GM21825 (cell line): ENCODE data around the gene TMEFF1.
A peak's percentile ranks its signal among the peaks of the same experiment; 100 is the strongest.

Source experiments
- ATAC-seq: cut with Tn5 transposase; IDR thresholded peaks from one replicate; pipeline ENCODE4 v1.9.1; 2021; ENCODE audit warnings: mild to moderate bottlenecking, moderate library complexity; ENCODE audit not compliant: unreplicated experiment

Gene TMEFF1

DNA sequence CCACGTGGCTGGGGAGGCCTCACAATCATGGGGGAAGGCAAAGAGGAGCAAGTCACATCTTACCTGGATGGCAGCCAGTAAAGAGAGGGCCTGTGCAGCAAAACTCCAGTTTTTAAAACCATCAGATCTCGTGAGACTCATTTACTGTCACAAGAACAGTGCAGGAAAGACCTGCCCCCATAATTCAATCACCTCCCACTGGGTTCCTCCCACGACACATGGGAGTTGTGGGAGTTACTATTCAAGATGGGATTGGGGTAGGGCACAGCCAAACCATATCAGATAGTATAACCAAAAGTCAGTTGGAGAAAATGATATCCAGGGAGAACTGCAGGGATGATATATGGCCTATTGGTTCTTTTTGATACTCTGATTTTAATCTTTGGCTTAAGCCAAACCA is 94.9 kb downstream of the TMEFF1 start:
- ATAC-seq, result no peak

DNA sequence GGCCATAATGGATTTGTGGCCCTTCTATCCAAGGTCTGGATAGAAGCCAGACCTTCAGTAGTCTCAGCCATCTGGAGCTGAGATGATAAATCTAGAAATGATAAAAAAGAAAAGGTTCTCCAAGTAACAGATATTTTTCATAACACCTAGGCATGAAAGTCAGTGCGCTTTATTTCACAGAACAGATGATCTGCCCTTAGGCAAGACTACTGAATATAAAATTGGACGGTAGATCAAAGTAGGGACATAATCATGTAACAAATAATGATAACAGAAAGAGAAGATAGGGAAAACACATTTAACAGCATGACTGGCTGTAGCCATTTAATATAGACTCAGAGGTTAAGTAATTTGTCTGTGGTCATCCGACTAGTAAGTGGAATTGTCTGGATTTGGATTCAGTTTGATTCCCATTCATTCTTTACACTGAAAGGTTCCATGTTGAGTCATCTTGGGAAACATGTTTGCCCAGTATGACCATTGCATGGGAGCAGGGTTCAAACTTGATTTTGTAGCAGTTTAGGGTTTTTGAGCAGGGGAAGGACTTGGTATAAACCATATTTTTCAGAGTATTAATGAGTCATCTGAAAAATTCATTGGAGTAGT is 100.8 kb downstream of the TMEFF1 start:
- ATAC-seq, result no peak

DNA sequence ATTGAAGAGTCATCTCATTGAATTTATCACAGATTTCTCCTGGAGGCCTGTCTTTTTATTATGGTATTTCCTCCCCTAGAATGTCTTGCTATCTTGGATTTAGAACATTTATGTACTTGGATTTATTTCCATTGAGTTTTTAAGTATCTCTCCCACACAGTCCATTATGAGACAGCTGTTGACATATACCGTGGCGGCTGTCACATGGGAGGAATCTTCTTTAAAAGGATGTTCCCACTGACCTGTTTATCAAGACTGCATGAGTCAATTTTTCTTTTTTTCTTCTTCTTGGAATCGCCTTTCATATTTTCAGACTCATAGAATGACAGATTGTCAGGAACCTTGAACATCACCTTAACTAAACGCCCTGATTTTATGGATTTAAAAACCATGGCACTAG is 102.1 kb downstream of the TMEFF1 start:
- ATAC-seq, result no peak

DNA sequence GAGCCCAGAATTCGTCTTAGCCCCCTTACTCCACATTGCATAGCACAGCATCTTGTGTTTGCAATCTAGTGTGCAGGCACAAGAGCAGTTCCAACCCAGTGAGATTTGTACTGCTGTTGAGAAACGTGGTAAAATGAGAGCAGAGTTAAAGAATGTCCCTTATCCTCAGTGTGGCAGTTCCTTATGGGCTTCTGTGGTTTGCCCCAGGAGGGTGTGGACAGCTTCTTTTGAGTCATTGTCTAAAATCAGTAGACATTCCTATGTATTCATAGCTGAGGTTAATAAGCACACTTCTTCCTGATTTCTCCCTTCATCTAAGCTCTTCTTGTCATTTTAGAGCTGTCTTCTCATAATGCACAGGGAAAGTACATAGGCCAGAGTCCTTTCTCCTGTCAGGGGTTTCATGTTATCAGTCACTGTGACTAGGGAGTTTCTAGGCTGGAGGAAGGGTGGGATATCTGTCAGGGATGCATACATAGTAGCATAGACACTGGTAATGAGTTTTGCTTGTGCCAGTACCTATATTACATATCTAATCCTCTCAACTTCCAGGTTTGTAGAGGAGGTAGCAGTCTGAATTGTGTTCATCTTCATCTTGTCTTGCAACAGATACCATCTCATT is 102.9 kb downstream of the TMEFF1 start:
- ATAC-seq, result no peak

DNA sequence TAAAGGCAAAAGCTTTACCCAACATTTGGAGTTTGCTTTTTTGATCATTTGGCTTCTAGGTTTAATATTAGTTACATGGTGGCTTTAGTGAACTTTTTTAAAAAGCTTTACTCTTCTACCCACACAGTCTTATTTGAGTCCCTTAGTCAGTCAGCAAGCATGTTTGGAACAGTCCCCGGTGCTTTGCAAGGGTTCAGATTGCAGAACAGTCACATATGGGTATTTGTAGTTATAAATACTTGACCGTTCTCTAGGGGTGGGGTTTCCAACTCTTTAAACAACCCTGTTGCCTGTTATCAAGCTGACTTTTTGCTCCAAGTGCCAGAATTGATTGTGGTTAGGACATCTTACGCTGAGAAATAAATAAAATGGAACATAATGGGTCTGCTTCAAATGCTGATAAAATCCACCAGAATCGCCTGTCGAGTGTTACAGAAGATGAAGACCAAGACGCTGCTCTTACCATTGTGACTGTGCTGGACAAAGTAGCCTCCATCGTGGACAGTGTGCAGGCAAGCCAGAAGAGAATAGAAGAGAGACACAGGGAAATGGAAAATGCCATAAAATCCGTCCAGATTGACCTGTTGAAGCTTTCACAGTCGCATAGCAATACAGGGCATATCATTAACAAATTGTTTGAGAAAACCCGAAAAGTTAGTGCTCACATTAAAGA is 105.0 kb downstream of the TMEFF1 start, which contains the start of gene CAVIN4:
CAVIN4 (plus strand) TSS at position 304 of the 673 bp plus-strand sequence; CDS start at position 369, 65 bp downstream.
- no peak for ATAC-seq

DNA sequence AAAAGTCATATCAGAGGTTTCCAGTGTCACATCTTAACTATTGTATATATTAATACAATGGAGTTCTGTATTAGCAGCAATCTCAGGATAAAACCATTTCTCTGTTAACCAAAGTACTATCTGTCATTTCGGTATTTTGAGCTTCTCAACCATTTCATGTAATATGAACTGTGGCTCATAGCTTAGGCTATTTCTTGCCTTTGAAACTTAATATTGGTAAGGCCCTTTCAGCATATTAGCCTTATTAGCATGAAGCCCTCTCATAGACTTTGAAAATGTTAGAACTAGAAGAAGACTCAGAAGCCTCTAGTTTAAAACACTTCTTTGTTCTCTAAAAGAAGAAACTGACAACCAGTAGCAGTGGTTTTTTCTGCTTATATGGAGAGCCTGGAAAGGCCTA is 105.7 kb downstream of the TMEFF1 start:
- ATAC-seq, result no peak

DNA sequence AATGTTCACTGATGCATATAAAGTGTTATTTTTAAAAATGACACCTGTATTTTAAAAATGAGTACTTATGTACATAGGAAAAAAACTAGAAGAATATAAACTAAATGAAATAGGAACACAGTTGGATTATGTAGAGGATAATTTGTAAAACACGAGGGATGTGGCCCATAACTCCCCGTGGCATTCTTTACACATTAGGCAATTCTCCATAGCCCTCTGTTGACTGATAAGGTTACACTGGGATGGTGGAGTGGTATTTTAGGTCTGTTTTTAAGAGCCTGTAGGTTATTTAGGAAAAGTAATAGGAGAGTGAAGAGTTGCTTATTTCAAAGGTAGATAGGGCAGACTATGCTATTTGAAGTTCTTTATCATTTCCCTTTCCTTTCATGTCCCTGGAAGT is 106.7 kb downstream of the TMEFF1 start:
- no peak for ATAC-seq

DNA sequence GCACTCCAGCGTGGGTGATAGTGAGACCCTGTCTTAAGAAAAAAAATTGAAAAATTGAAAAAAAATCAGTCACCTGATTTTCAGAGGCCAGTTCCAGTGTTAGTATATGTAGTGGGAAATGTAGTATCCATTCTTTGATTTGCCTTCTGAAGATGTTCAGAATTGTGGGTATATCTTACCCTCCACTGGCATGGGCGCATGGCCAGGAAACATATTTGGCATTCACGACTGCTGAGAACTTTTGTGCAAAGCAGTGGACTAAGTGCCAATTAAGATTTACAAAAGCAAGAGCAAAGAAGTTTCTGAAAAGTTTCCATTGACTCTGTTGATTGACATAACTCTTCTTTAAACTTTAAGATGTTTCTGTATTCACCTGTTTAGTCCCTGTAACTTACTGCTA is 107.3 kb downstream of the TMEFF1 start:
- ATAC-seq, result no peak

DNA sequence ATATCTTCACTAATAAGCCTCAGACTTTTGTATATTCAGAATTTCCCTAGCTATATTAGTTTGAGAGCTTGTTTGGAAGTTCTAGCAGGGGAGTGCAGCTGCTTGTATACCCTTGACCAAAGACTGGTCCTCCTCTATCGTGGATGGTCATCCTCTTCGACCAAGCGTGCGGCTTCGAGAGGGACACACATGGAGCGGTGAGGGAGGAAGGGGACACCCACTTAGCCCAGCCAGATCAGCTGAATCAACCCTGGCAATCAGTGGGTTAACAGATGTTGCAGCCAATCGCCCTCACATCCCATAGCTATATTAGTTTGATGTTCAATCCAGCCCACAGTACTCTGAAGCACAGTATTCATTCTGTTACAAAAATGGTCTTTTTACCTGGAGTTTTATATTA is 108.1 kb downstream of the TMEFF1 start:
- ATAC-seq, result no peak

DNA sequence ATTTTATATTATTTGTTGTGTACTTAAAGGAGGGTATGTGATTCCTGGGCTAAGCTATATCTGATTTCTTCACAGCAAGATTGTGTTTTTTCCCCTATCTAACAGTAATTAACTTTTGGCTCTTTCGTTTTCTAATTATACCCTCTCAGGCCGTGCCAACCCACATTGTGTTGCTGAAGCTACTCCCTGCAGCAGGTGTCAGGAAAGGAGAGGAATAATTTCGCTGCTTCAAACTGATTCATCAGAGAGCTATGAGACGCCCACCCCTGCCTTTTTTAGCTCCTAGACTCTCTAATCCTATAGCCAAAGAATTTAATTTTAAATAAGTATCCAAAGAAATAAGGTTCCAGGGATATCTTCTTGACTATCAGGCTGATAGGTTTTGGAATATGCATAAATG is 108.7 kb downstream of the TMEFF1 start:
- ATAC-seq, result no peak

DNA sequence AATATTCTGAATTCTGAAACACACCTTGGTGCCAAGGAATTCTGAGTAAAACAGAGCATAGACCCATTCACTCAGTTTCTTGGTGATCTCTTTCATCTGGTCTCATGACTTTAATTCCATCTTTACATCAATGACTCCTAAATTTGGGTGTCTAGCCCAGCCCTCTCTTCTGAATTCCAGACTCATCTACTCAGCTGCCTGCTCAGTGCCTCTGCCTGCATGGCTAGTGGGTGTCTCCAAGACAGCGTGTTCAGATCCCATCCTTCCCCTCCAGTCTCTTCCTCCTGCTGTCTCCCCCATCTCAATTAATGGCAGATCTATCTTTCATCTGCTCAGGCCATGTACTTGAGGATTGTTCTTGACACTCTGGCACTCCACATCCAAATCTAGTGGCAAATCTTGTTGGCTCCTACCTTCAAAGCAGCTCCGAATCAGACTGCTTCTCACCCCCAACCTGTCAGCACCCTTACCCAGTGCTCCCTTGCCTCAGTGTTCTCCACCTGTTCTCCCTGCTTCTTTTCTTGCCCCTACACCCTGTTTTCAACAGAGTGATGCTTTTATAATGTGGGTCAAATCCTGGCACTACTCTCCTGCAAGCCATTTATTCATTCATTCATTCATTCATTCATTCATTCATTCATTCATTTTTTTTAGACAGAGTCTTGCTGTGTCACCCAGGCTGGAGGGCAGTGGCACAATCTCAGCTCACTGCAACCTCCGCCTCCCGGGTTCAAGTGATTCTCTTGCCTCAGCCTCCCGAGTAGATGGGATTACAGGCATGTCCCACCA is 110.3 kb downstream of the TMEFF1 start:
- ATAC-seq, result no peak

DNA sequence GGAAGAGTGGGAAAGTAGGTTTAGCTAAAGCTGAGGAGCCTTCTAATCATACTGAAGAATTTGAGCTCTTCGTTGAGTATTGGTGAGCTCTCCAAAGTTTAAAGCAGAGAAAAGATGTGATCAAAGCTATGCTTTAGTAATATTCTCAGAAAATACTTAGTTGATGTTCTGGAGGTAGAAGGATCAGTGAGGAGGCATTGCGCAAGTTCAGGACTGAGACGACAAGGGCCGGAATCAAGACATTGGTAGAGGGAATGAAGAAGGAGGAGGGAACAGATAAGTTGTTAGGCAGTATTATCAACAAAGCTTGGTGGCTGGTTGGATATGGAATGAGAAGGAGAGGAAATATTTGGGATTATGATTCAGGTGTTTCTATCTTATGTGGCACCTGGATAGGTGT is 112.0 kb downstream of the TMEFF1 start:
- no peak for ATAC-seq

DNA sequence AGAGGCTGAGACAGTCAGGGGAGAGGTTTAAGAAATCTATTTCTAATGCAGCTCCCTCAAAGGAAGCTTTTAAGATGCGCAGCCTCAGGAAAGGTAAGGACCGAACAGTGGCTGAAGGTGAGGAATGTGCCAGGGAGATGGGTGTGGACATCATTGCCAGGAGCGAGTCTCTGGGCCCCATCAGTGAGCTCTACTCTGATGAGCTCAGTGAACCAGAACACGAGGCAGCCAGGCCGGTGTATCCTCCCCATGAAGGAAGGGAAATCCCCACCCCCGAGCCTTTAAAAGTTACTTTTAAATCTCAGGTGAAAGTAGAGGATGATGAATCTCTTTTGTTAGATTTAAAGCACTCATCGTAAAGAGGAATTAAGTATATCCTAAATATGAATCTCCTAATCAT is 113.1 kb downstream of the TMEFF1 start:
- no peak for ATAC-seq

DNA sequence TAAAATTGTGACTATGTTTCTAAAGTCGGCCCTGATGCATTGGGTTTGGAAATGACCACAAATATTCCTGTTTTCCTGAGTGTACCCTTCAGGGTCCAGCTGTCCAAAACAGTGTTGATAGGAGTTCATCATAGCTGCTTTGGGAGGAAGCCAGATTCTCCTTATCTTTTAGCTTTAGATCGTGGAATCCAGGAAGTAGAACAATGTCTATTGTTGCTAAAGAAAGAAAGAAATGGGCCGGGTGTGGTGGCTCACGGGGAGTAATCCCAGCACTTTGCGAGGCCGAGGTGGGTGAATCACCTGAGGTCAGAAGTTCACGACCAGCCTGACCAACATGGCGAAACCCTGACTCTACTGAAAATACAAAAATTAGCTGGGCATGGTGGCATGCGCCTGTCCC is 114.4 kb downstream of the TMEFF1 start:
- ATAC-seq, result no peak

DNA sequence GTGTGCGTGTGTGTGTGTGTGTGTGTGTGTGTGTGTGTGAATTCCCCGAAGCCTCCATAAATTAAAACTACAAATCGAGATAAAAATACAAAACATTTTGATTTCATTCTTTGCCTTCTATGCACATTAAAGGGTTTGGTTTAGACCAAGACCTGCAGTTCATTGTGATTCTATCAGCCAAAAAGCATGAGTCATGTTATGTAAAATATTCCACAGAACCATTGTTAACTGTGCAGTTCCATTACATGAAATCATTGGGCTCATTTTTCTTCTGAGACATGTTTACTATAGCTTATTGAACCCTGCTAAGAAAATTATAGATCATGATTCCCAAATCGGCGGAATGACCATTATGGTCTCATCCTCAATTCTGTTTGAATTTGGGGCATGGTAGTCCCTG is 116.6 kb downstream of the TMEFF1 start:
- no peak for ATAC-seq

DNA sequence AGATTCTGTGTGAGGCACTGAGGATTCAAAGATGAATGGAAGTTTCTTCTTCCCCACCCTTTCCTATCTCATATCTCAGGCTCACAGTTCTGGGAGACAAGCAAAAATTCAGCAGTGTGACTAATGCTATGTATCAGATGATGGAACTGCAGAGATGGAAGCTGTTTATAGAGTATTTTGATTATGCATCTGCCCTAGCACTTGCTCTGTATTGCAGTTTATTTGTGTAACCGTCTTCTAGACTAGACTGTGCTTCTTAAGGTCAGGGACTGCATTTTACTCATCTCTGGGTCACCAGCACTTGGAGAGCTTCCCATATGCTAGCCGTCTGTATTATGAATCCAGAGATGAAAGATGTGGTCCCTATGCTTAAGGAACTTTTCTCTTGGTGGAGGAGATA is 117.5 kb downstream of the TMEFF1 start:
- ATAC-seq, result no peak

DNA sequence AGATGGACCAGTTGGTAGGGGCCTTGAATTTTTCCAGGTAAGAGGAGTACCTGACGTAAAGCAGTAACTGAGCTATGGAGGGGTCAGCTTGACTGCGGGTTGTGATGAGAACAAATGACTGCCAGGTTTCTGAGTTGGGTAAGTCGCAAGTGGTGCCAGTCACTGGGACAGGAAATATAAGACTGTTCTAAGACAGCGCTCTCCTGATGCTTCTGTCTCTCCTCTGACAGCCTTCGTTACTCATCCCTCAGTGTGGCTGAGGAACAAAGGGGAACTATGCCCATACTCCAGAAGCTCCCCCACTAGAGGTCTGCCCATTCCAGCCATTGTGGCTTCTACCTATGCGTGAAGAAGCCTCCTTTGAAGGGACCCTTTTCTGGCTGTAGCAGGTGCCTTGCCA is 118.2 kb downstream of the TMEFF1 start:
- ATAC-seq, result no peak

DNA sequence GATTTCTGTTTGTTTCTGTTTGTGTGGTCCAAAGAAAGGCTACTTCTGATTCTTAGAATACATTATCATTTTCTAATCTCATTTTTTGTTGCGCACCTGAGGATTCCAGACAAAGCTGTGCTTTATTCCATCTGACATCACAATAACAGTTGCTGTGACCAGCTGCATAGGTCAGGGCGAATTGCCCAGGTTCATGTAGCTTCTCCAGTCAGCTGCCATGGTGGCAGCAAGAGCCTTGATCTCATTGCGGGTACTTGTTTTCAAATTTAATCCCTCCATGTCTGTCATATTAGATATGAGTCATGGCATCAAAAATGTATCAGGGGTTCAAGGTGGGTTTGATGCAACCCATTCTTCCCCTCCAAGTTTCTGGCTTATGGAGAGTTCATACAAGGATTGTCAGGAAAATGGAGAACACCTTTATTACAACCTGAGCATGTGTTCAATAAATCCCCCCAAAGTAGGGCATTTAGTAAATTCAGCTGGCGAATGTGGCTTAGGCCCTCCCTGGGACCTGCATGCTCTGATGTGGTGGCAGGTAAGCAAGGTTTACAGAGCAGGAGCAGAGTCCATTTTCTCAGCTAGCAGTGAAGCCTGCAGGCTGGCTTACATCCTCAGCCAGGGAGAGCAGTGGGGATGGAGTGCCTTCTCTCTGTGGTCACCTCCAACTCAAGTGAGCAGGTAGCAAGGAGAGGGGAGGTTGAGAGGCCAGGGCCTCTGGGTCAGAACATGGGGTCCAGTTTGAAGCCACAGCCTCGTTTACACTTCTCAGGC is 118.9 kb downstream of the TMEFF1 start:
- no peak for ATAC-seq

DNA sequence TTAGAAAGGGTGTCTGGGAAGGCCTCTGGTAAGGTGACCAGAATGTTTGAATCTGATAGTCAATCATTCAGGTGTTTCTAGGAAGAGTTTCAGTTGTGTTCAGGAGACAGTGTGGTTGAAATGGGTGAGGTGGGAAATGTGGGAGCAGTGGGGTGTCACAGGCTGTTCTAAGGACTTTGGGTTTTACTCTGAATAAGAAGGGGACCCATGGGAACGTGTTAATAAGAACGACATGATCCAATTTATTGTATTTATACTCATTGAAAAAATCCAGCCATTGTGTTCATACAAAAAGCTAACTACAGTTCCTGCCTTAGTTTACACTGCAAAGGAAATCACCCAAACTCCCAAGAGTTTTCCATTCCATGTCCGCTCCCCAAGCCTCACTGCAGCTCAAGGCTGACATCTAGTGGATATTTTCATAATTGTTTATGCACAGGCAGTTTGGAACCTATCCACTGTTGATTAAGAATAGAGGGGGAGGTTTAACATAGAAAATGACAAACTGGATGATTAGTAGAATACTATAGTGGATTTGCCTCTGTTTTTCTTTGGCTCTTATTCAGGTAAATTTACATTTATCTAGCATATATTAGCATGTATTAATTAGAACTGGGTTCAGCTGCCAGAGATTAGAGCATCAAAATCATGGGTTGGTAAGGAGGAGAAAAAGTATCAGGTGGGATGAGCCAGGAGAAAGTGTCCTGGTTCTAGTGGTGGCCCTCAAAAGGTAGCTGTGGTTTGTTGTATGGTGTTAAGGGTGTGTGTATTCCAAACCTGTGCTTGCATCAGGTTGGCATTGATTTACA is 122.6 kb downstream of the TMEFF1 start:
- ATAC-seq, result peak; percentile 36

DNA sequence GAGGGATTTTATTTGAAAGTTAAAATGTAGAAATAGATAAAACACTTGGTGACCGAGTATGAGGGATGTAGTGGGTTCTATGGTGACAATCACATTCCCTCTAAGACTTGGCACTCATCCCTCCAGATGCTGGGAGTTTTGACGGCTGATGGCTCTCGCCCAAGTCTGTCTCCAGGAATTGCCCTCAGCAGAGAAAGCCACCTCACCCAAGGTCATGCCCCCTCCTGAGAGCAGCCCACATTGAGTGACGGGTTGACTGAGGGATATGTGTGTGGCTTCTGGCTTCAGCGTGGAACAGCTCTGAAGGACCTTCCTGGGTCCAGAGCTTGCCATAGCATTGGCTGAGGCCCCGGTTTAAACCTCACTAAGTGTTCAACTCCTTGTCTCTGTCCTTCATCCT is 124.3 kb downstream of the TMEFF1 start:
- no peak for ATAC-seq
